PC-9 (cell line): ENCODE data around the gene UBR4.

Experiments used
- EZH2 ChIP-seq: fragments of 200-600 bp; sonication (generic); IDR thresholded peaks from 2 replicates; pipeline ENCODE4 v1.8.0; 2017; ENCODE audit warnings: antibody characterized with exemption, low read depth
- TF ChIP-seq, protein P1 (sequence below): fragments of 200-600 bp; sonication (generic); conservative IDR thresholded peaks from 2 replicates; pipeline ENCODE4 v1.6.1; 2017; ENCODE audit warnings: mixed run types, antibody characterized with exemption, mild to moderate bottlenecking, moderate library complexity

- TF ChIP-seq, protein P1, sequence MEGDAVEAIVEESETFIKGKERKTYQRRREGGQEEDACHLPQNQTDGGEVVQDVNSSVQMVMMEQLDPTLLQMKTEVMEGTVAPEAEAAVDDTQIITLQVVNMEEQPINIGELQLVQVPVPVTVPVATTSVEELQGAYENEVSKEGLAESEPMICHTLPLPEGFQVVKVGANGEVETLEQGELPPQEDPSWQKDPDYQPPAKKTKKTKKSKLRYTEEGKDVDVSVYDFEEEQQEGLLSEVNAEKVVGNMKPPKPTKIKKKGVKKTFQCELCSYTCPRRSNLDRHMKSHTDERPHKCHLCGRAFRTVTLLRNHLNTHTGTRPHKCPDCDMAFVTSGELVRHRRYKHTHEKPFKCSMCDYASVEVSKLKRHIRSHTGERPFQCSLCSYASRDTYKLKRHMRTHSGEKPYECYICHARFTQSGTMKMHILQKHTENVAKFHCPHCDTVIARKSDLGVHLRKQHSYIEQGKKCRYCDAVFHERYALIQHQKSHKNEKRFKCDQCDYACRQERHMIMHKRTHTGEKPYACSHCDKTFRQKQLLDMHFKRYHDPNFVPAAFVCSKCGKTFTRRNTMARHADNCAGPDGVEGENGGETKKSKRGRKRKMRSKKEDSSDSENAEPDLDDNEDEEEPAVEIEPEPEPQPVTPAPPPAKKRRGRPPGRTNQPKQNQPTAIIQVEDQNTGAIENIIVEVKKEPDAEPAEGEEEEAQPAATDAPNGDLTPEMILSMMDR: no peak
- no peak for TF ChIP-seq EZH2
Measured at GRCh38 chr1:19198820-19199219, 11.2 kb downstream of the UBR4 start.
